ENCODE data around the gene DHRS3. TPM values are rescaled to one million over a fixed set of nuclear protein-coding genes. Genes with fewer than 3 reads are reported as not detected.

Gene DHRS3
- total RNA-seq, result 37.7 and 61.7 TPM in 2 replicates

DNA sequence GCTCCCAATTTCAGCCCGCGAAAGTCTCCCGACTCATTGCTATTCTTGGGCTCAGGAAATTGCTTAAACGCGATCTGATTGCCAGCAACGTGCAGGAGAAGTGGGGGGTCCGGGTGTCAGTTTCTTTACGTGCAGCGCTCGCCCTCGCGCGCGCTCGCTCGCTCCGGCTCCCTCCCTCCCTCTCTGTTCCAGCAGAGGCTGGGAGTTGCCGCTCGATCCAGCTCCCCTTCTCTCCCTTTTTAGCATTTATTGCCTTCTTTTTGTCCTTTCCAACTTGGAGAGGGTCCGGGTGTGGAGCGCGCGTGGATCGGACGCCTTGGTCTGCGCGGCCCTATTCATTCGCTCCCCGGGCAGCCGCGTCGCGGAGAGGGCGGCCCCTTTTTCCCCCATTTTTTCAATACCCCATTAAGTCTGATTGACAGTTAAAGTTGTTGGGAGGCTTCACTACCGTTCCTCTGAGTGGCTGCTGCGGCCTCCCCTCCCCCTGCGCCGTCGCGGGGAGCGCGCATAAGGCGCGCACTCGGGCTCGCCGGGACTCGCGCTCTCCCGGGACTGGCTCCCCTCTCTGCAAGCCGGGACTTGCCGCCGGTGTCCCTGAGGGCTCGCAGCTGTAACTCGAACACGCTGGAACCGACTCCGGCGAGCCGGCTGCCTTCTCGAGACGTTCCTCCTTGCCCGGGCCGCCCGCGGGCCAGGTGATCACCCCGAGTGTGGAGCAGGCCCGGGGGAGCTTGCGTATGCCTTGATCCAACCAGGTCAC, at the start of gene DHRS3:
DHRS3 (minus strand) TSS at position 310 of the 760 bp plus-strand sequence. CDS start 862 bp downstream, outside the sequence.

GRCh38 chr1:12643785-12644184, 25.8 kb upstream of the DHRS3 start, which contains the start of gene AADACL4:
Gene AADACL4 (plus strand): TSS chr1:12644085. CDS start chr1:12644547, 462 bp downstream.

Other genes starting within 250 kb of the DHRS3 start
- gene AADACL4, start 25.9 kb upstream of the DHRS3 start, total RNA-seq, result not detected in 2 replicates
- not detected in 2 replicates for gene AADACL3, start 97.9 kb upstream of the DHRS3 start, total RNA-seq
- gene CFAP107, start 128.0 kb upstream of the DHRS3 start, total RNA-seq, result not detected in 2 replicates
- gene PRAMEF12, start 155.5 kb upstream of the DHRS3 start, total RNA-seq, result not detected in 2 replicates
- not detected in 2 replicates for gene PRAMEF1, start 173.2 kb upstream of the DHRS3 start, total RNA-seq
- gene PRAMEF11, start 213.2 kb upstream of the DHRS3 start, total RNA-seq, result not detected in 2 replicates
- gene HNRNPCL1, start 230.5 kb upstream of the DHRS3 start, total RNA-seq, result not detected in 2 replicates
- not detected in 2 replicates for gene PRAMEF2, start 238.9 kb upstream of the DHRS3 start, total RNA-seq

Measured in aortic smooth muscle cell (primary cell).